Cerebellar cortex (tissue), 1 donor: ENCODE results near the gene PANK2.
"Not testable (repeated sequence)": the region's sequence is repeated elsewhere in the genome, so short reads cannot be mapped to it uniquely, and the experiment has no call there.

Experiments
- DNase-seq: peaks from one replicate; pipeline ENCODE4 v3.0.0-alpha.2; 2015; ENCODE audit warnings: low spot score

PANK2 gene

GRCh38 chr20:3901028-3901705, 12.0 kb downstream of the PANK2 start:
- no peak for DNase-seq

DNA sequence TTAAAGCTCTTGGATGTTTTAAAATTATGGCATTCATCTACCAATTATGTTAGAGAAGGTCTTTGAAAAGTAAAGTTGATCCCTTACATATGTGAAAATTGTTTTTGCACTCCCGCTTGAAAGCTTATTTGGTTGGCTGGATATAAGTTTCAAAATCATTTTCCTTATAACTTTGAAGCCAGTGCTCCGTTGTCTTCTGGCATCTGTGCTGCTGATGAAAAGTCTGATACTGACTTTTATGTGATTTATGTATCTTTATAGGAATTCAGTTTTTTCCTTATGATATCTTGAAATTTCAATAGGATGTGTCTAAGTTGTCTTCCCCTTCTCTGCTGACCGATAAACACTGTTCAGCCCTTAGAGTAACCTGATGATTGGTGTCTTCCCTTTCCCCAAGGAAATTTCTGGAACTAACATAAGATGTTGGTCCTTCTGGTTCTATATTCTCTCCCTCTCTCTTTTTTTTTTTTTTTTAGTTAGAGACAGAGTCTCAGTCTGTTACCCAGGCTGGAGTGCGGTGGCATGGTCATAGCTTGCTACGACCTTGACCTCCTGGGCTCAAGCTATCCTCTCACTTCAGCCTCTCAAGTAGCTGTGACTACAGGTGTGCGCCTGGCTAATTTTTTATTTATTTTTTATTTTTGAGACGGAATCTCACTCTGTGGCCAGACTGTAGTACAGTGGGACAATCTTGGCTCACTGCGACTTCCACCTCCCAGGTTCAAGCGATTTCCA, 12.7 kb downstream of the PANK2 start:
- DNase-seq, result no peak

GRCh38 chr20:3902446-3902845, 13.3 kb downstream of the PANK2 start:
- no peak for DNase-seq

GRCh38 chr20:3904224-3904623, 15.0 kb downstream of the PANK2 start:
- DNase-seq, result no peak

DNA sequence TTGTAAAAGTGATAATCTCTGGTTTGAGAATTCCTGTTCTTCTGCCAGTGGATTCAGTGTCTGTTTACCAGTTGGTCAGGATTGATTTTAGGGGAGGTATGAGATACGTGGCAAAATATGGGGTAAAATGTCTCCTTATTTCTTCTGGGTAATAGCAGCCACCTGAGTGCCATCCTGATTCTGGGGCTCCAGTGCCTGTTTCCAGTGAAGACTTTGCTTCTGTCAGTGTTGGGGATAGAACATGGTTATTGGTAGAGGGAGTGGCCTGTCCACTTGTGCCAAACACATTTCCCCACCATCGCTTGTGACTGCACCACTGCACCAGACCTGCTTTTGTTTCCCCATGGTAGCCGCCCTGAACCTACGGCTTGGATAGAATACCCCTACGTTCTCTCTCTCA, 15.7 kb downstream of the PANK2 start:
- no peak for DNase-seq

- DNase-seq, result not testable (repeated sequence)
Measured at GRCh38 chr20:3906744-3907721, 17.8 kb downstream of the PANK2 start.

- DNase-seq, result no peak
Measured at GRCh38 chr20:3908667-3909066, 19.5 kb downstream of the PANK2 start.

- no peak for DNase-seq
Measured at GRCh38 chr20:3909952-3910366, 20.8 kb downstream of the PANK2 start.

- DNase-seq, result no peak
Measured at GRCh38 chr20:3910853-3911252, 21.7 kb downstream of the PANK2 start.

GRCh38 chr20:3911956-3912355, 22.8 kb downstream of the PANK2 start:
- no peak for DNase-seq

- no peak for DNase-seq
Measured at GRCh38 chr20:3914446-3914845, 25.3 kb downstream of the PANK2 start.

- no peak for DNase-seq
Measured at GRCh38 chr20:3915691-3916090, 26.5 kb downstream of the PANK2 start.

DNA sequence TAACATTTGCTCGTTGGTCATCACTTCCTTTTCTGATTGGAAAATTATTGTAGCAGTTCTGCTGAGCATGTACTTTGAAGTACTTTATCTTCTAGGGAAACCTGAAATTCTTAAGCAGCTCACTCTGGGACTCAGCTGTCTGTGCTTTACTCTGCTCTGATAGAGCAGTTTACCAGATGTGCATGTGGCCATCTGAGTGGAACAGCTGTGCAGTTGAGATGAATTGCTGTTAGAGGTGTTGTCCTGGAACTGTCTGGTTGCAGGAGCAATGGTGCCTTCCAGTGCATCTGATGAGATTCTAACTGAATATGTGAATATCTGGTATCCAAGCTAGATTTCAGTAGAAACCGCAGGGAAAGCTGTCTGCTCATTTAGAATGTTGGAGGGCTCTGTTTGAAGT, 27.2 kb downstream of the PANK2 start:
- no peak for DNase-seq

GRCh38 chr20:3919352-3919751, 30.2 kb downstream of the PANK2 start:
- DNase-seq, result no peak

DNA sequence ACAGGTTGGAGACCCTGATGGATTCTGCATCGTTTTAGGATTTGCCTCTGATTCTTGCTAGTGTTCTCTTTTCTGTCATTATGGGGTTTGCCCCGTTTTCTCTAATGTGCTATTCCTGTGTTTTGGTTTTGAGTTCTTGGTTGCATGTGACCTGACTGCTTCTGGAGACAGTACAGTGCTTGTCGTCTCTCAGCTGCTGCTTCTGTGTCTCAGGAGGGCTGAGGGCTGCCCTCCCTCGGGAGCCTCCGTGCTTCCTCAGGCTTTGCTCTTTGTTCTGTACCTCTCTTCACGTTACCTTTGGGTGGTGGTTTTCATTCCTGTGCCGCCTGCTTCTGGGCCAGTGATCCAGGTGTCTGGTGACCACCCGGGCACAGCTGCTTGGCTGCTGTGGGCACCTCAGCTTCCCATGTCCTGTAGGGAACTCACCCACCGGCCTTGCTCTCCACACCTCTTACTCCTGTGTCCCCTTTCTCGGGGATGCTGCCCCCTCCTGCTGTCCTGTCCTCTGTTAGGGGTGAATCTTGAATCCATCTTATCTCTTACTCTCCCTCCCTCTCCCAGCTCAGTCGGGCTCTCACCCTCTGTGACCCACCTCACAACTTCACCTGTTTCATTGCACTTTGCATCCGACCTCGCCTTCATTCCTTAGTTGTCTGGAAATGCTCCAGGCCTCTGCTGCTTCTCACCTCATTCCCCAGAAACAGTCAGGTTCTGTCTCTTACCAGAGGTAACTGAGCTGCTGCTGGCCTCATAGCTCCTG, 33.2 kb downstream of the PANK2 start:
- DNase-seq, result no peak

GRCh38 chr20:3922983-3923339, 33.8 kb downstream of the PANK2 start:
- no peak for DNase-seq

DNA sequence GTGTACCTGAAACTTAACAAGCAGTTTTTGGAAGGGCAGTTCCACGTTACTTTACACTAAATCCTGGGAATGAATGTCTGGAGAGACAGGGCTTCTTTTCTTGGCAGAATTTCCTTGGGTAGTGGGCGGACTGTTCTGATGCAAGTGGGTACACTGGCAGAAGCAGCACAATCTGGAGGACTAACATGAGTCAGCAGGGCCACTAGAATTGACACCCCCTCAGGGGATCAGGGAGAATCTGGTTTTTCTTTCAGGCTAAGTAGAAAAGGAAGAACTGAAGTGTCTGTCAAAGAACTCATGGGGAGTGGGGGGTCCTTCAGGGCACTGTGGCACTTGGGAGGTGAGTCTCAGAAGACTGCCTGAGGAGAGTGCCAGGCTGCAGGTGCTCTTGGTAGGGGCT, 34.6 kb downstream of the PANK2 start:
- DNase-seq, result no peak

DNA sequence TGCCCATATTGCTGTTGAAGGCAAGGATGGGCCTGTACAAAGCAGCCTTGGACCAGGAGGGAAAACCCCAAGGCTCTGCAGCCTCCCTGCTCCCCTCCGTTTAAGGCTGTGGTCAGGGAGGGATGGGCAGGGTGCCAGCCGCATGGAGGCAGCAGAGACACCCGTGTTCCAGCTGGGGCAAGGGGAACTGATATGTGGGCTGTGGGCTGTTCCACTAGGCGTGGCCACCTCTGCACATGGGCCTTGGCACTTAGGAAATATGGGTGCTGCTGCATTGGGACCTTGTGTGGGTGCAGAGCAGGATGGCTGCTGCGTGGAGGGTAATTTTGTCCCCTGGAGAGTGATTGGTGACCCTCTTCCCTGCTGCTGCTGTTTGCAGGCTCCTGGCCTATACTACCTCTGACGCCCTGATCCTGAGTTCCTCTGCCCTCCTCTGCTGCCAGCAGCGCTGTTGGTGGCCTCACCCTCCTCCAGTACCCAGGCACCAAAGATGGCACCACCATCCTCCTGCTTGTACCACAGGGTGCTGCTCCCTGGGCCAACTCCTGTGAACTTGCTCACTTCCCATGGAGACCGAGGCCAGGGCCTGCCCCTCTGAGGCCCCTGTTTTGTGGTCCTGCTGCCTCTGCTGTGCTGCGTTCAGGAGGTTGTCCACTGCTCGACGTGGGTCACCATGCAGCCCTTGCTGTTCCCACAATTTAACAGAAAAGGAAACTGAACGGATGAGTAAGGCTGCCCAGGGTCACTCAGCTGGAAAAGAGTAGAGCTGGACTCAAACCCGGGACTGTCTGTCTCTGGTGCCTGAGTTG, 35.3 kb downstream of the PANK2 start:
- DNase-seq, result no peak

DNA sequence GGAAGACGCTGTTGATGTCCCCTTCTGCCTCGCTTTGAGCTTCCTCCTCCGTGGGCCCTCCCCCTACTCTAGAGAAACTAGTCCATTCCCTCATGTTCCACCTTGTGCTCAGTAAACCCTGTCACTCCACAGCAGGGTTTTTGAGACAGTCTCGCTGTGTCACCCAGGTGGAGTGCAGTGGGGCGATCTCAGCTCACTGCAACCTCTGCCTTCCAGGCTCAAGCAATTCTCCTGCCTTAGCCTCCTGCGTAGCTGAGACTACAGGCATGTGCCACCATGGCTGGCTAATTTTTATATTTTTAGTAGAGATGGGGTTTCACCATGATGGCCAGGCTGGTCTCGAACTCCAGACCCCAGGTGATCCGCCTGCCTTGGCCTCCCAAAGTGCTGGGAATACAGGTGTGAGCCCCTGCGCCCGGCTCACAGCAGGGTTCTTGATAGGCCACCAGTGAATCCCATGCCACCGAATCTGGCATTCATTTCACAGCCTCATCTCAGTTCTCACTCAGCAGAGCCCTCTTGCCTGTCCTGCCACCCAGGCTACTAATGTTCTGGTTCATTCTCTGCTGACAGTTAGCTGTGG, 36.0 kb downstream of the PANK2 start:
- DNase-seq, result no peak

- no peak for DNase-seq
Measured at GRCh38 chr20:3925899-3926638, 36.9 kb downstream of the PANK2 start.
